Measurements from ENCODE around the gene EMD. TPM values are rescaled to one million over a fixed set of nuclear protein-coding genes. Genes with fewer than 3 reads are reported as not detected.

The EMD gene
- total and polyA plus RNA-seq, 2 of the 13 experiments (the other 11 are each of a cell fraction or from before 2014, with no cell fraction given): 14.5 to 14.9 TPM

DNA sequence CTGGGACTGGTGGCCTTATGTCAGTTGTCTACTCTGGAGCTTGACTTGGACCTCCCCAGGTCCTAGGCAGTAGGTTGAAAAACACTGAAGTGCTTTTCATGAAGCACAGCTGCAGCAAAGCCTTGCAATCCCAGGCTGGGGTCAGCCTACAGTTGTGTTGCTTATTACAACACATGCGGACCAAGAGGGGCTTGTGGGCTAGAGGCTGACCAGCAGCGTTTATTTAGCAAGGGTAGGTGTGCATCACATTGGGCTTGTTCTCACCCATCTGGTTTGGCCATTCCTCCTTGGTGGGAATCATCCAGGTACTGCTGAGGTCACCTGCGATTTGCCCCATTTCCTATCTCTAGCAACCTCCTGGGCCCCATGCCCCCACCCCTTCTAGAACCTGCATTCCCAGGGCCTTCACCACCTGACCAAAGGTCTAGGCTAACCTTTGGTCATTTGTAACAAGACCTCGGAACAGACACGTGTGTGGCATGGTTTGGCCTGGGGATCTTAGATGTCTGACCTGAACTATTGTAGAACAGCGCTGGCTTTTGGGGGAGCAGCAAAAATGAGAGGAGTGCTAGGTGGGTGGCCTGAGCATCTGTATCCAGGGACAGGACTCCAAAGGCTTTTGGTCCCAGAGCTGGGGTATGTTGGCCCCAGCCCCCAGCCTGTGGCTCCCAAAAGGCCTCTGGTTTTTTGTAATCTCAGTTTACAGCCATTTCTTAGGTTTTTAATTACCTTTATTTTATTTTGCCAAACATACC is 22.1 kb downstream of the EMD start (continued):
- no peak for TF ChIP-seq ZNF841 (CRISPR knock-in tag; IDR thresholded peaks at IDR 0.05; ENCODE audit: borderline replicate concordance)
- TF ChIP-seq SCMH1 (CRISPR knock-in tag; IDR thresholded peaks at IDR 0.05; ENCODE audit: borderline replicate concordance): no peak
- TF ChIP-seq ZNF296 (CRISPR knock-in tag; conservative IDR thresholded peaks at IDR 0.05): no peak
- no peak for TF ChIP-seq RAD51 (IDR thresholded peaks at IDR 0.05; ENCODE audit: borderline replicate concordance)
- no peak for TF ChIP-seq EZH2 (conservative IDR thresholded peaks at IDR 0.05; ENCODE audit: low read depth, low read length)
- TF ChIP-seq ZNF790 (CRISPR knock-in tag; IDR thresholded peaks at IDR 0.05; ENCODE audit: borderline replicate concordance): no peak
- TF ChIP-seq CCDC6 (CRISPR knock-in tag; IDR thresholded peaks at IDR 0.05): 0 out of 2 replicates have a peak, but pooled peaks have one; percentile 29
- peak; percentile 70 for TF ChIP-seq RBFOX2 (IDR thresholded peaks at IDR 0.05; ENCODE audit: low read depth, low read length)
- TF ChIP-seq, protein P1, sequence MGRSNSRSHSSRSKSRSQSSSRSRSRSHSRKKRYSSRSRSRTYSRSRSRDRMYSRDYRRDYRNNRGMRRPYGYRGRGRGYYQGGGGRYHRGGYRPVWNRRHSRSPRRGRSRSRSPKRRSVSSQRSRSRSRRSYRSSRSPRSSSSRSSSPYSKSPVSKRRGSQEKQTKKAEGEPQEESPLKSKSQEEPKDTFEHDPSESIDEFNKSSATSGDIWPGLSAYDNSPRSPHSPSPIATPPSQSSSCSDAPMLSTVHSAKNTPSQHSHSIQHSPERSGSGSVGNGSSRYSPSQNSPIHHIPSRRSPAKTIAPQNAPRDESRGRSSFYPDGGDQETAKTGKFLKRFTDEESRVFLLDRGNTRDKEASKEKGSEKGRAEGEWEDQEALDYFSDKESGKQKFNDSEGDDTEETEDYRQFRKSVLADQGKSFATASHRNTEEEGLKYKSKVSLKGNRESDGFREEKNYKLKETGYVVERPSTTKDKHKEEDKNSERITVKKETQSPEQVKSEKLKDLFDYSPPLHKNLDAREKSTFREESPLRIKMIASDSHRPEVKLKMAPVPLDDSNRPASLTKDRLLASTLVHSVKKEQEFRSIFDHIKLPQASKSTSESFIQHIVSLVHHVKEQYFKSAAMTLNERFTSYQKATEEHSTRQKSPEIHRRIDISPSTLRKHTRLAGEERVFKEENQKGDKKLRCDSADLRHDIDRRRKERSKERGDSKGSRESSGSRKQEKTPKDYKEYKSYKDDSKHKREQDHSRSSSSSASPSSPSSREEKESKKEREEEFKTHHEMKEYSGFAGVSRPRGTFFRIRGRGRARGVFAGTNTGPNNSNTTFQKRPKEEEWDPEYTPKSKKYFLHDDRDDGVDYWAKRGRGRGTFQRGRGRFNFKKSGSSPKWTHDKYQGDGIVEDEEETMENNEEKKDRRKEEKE (IDR thresholded peaks at IDR 0.05): no peak
- TF ChIP-seq ZFP36 (IDR thresholded peaks at IDR 0.05; ENCODE audit: borderline replicate concordance, low read depth, low read length, partially characterized antibody): no peak
- TF ChIP-seq, protein P2, sequence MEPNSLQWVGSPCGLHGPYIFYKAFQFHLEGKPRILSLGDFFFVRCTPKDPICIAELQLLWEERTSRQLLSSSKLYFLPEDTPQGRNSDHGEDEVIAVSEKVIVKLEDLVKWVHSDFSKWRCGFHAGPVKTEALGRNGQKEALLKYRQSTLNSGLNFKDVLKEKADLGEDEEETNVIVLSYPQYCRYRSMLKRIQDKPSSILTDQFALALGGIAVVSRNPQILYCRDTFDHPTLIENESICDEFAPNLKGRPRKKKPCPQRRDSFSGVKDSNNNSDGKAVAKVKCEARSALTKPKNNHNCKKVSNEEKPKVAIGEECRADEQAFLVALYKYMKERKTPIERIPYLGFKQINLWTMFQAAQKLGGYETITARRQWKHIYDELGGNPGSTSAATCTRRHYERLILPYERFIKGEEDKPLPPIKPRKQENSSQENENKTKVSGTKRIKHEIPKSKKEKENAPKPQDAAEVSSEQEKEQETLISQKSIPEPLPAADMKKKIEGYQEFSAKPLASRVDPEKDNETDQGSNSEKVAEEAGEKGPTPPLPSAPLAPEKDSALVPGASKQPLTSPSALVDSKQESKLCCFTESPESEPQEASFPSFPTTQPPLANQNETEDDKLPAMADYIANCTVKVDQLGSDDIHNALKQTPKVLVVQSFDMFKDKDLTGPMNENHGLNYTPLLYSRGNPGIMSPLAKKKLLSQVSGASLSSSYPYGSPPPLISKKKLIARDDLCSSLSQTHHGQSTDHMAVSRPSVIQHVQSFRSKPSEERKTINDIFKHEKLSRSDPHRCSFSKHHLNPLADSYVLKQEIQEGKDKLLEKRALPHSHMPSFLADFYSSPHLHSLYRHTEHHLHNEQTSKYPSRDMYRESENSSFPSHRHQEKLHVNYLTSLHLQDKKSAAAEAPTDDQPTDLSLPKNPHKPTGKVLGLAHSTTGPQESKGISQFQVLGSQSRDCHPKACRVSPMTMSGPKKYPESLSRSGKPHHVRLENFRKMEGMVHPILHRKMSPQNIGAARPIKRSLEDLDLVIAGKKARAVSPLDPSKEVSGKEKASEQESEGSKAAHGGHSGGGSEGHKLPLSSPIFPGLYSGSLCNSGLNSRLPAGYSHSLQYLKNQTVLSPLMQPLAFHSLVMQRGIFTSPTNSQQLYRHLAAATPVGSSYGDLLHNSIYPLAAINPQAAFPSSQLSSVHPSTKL (CRISPR knock-in tag; IDR thresholded peaks at IDR 0.05): no peak
- TF ChIP-seq, protein P3, sequence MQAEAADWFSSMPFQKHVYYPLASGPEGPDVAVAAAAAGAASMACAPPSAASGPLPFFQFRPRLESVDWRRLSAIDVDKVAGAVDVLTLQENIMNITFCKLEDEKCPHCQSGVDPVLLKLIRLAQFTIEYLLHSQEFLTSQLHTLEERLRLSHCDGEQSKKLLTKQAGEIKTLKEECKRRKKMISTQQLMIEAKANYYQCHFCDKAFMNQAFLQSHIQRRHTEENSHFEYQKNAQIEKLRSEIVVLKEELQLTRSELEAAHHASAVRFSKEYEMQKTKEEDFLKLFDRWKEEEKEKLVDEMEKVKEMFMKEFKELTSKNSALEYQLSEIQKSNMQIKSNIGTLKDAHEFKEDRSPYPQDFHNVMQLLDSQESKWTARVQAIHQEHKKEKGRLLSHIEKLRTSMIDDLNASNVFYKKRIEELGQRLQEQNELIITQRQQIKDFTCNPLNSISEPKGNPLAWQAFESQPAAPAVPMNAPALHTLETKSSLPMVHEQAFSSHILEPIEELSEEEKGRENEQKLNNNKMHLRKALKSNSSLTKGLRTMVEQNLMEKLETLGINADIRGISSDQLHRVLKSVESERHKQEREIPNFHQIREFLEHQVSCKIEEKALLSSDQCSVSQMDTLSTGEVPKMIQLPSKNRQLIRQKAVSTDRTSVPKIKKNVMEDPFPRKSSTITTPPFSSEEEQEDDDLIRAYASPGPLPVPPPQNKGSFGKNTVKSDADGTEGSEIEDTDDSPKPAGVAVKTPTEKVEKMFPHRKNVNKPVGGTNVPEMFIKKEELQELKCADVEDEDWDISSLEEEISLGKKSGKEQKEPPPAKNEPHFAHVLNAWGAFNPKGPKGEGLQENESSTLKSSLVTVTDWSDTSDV (CRISPR knock-in tag; IDR thresholded peaks at IDR 0.05): no peak
- TF ChIP-seq ATAD3A (CRISPR knock-in tag; IDR thresholded peaks at IDR 0.05): no peak
- TF ChIP-seq BCL6 (CRISPR knock-in tag; IDR thresholded peaks at IDR 0.05): 0 out of 2 replicates have a peak, but pooled peaks have one; percentile 10
- TF ChIP-seq RFX1 (IDR thresholded peaks at IDR 0.05): no peak
- no peak for TF ChIP-seq KLF9 (CRISPR knock-in tag; IDR thresholded peaks at IDR 0.05; ENCODE audit: low read depth)
- no peak for TF ChIP-seq ZNF850 (CRISPR knock-in tag; conservative IDR thresholded peaks at IDR 0.05)
- TF ChIP-seq, protein P4, sequence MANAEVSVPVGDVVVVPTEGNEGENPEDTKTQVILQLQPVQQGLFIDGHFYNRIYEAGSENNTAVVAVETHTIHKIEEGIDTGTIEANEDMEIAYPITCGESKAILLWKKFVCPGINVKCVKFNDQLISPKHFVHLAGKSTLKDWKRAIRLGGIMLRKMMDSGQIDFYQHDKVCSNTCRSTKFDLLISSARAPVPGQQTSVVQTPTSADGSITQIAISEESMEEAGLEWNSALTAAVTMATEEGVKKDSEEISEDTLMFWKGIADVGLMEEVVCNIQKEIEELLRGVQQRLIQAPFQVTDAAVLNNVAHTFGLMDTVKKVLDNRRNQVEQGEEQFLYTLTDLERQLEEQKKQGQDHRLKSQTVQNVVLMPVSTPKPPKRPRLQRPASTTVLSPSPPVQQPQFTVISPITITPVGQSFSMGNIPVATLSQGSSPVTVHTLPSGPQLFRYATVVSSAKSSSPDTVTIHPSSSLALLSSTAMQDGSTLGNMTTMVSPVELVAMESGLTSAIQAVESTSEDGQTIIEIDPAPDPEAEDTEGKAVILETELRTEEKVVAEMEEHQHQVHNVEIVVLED (CRISPR knock-in tag; IDR thresholded peaks at IDR 0.05; ENCODE audit: borderline replicate concordance): no peak
- TF ChIP-seq ZSCAN20 (CRISPR knock-in tag; IDR thresholded peaks at IDR 0.05; ENCODE audit: borderline replicate concordance): no peak
